Measurements from ENCODE around the gene NCKIPSD.

DNA sequence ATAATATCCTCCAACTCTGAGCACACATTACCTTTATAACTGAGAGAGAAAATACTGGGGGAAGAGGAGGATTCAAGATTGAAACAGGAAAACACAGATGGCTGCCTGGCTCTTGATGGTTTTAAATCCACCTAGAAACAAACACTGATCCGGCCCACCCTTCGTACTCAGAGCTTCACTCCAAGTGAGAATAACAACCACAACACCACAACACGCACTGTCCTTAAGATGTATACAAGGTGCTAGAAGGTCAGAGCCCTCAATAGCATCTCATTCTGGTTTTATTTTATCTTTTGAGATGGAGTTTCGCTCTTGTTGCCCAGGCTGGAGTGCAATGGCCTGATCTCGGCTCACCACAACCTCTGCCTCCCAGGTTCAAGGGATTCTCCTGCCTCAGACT lies 21.4 kb upstream of the NCKIPSD start:
- TF ChIP-seq, protein P1, sequence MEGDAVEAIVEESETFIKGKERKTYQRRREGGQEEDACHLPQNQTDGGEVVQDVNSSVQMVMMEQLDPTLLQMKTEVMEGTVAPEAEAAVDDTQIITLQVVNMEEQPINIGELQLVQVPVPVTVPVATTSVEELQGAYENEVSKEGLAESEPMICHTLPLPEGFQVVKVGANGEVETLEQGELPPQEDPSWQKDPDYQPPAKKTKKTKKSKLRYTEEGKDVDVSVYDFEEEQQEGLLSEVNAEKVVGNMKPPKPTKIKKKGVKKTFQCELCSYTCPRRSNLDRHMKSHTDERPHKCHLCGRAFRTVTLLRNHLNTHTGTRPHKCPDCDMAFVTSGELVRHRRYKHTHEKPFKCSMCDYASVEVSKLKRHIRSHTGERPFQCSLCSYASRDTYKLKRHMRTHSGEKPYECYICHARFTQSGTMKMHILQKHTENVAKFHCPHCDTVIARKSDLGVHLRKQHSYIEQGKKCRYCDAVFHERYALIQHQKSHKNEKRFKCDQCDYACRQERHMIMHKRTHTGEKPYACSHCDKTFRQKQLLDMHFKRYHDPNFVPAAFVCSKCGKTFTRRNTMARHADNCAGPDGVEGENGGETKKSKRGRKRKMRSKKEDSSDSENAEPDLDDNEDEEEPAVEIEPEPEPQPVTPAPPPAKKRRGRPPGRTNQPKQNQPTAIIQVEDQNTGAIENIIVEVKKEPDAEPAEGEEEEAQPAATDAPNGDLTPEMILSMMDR (IDR thresholded peaks at IDR 0.05), result no peak
- no peak for TF ChIP-seq POLR2A (IDR thresholded peaks at IDR 0.05)
- no peak for TF ChIP-seq POLR2AphosphoS5 (IDR thresholded peaks at IDR 0.05)
- TF ChIP-seq EP300 (IDR thresholded peaks at IDR 0.05), result no peak

All from suprapubic skin (tissue), 4 donors.